Suppressor macrophage treated with lipopolysaccharide for 4 hours (primary cell): Measurements from ENCODE around the gene CCBE1.
"Not testable (repeated sequence)": the region's sequence is repeated elsewhere in the genome, so short reads cannot be mapped to it uniquely, and the experiment has no call there.

ENCODE experiments used
- DNase-seq: peaks from one replicate; pipeline ENCODE4 v3.0.0-alpha.2; 2020

CCBE1 gene

DNA sequence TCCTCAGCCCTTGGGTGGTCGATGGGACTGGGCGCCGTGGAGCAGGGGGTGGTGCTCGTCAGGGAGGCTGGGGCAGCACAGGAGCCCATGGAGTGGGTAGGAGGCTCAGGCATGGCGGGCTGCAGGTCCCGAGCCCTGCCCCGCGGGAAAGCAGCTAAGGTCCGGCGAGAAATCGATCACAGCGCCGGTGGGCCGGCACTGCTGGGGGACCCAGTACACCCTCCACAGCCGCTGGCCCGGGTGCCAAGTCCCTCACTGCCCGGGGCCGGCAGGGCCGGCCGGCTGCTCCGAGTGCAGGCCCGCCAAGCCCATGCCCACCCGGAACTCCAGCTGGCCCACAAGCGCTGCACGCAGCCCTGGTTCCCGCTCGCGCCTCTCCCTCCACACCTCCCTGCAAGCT, 16.9 kb upstream of the CCBE1 start:
- not testable (repeated sequence) for DNase-seq

DNA sequence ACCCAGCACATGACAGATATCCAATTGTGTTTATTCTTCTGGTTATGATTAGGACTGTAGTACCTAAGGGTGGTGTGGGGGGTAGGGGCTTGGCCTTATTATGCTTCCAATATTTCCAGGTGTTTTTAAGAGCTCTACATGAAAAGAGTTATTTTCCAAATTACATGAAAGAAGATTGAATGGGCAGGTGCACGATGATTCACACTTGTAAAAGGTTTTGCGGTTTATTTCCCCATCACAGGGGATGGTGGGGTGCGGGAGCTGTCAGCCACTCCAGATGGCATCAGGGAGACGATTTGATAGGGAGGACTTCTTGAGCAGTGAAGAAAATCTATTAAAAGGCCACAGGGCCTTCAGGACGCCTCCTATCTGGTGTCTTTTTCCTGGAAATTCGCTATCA, 15.1 kb upstream of the CCBE1 start:
- DNase-seq, result no peak

DNA sequence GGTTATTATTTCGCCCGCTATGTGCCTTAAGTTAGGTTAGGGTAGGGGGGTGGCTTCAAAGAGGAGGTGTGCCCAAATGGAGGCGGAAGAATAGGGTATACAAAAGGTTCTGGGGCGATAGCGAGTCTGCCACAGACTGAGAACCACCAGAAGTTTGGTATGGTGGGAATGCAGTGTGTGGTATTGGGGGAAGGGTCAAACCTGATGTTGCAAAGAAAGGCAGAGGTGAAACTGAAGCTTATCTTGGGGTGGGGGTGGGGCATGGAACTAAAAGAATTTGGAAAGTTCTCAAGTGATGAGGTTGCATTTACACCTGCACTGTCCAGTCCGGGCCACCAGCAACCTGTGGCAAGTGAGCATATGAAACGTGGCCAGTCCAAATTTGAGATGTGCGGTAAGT, 11.8 kb upstream of the CCBE1 start:
- no peak for DNase-seq

DNA sequence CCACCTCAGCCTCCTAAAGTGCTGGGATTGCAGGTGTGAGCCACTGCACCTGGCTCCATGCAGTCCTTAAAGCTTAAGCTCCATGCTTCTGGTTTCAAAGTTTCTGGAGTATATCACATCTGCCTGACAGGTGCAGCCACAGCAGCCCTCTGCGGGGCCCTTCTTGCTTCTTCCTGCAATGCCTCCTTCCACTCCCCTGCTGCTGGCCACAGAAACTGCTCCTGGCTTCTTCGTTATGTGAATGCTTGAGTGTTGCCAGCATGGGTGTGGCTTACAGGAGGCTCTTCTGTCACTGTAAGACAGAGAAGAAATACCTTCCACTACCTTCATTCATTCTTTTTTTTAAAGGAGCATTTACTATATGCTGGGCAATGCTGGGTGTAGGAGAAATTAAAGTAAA, 10.1 kb upstream of the CCBE1 start:
- no peak for DNase-seq

DNA sequence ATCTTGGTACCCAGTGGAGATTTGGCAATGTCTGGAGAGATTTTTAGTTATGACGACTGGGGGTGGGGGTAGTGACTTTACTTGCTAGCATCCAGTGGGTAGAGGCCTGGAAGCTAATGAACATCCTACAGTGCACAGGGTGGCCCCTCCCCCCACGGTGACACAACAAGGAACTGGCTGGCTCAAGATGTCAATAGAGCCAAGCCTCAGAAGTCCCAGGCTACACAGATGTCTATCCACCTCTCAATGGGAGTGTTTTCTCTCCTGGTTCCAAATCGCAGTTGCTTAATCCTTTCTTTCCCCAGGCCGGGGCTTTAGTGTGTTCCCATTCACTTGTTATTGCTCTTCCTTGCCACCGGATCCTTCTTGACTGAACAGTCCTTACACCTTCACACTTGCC, 9.3 kb upstream of the CCBE1 start:
- DNase-seq, result no peak

DNA sequence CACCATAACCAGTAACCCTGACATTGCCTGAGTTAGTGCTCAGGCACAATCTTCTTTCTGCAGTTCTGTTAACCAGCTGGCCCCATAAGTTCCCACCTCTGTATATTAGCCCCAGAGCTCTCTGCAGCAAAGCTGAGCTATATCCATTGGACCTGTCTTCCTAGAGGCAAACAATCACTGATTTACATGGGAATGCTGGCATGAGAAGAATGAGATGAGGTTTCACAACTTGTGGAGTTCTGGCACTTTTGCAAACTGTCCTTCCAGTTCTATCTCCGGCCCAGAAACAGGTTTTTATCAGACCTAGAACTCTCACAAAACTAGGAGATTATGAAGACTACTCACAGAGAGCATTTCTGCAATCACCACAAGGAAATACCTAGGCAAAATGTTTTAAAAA, 7.9 kb upstream of the CCBE1 start:
- no peak for DNase-seq

DNA sequence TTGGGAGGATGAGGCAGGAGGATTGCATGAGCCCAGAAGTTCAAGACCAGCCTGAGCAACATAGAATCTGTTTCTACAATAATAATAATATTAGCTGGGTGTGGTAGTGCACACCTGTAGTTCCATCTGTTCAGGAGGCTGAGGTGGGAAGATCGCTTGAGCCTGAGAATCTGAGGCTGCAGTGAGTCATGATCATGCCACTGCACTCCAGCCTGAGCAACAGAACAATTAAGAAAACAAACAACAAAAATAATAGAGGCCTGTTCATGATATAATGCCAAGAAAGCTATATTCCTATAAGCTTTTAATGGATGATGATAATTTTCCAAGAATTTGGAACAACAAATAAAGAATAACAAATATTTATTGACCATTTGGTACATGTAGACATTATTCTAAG, 6.9 kb upstream of the CCBE1 start:
- no peak for DNase-seq

DNA sequence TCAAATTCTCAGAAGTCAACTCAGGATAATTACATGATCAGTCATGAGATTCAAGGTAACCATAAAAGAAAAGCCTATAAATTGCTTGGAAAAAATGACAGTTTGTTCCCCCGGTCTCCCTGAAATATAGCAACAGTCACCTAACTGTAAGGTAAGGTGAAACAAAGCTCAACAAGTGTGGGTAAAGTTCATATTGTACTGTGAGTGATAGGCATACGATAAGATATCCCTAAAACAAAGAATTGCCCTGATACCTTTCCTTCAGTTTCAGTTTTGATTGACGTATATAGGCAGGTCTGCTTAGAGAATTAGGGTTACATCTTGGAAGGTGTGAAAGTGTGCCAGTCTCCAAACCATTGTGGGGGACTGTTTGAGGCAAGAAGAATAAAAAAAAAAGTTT, 4.0 kb upstream of the CCBE1 start:
- no peak for DNase-seq

DNA sequence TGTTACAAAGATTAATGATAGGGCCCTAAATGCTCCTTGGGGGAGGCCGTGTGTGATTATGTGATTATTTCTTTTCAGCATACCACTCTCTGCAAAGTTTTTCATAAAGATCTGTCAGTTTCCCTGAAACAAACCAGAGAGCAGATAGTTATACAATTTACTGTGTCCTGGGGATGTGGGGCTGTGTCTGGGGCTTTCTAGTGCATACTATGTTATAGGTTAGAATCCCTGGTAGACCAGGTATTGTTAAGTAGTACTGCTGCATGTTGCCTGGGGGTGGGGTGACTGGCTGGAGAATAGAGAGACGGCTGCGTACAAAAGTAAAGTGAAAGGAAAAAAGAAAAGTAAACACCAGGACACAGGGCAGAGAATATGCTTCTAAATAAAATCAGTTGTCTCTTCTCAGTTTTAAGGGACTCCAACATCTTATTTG, 3.3 kb upstream of the CCBE1 start:
- no peak for DNase-seq

DNA sequence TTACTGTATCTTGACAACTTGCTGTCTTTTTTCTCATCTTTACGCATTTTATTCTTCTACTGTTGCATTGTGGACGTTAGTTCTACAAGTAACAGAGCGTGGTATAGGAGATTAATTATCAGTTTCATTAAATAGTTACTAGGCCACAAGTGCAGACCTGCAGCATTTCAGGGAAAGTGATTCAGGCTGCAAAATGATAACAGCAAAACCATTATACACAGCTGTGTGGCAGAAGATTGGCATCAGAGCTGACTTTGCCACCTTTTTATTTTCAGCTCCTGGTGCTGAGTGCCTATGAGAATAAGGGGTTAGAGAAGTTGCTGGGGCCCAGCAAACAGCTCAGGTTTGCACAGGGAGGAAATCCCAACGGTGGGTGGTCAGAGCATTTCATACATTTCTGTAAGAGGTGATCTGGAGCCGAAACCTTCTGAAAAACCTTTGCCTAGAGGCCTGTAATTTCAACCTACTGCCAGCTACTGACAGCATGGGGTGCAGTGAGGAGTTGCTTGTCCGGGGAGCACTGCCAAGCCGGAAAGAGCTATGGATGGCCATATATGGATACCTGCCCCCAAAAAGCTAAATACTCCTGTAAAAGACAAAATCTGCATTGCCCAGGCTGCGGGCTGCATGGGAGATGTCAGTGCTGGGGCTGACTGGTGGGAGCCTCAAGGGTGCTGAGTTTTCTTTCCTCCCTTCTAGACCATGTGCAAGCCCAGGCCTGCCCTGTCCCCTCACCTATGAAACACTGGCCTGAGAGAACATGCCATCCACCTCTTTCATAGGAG, 2.7 kb upstream of the CCBE1 start:
- DNase-seq, result no peak

DNA sequence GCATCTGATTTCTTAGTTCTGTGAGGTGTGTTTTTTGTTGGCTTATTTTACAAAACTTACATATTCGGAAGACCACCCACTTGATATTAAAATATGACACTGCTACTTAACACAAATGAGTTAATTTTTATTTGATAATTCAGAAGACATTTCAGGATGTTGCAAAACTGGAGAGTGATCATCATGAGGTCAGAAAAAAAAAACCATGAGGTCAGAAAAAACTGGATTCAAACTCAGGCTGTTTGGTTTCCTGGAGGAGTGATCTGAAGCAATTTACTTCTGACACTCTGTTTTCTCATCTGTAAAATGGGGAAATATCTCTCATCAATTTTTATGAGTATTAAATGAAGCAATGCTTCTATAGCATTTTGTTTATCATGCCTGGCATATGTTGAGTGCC, 1.8 kb upstream of the CCBE1 start:
- no peak for DNase-seq

DNA sequence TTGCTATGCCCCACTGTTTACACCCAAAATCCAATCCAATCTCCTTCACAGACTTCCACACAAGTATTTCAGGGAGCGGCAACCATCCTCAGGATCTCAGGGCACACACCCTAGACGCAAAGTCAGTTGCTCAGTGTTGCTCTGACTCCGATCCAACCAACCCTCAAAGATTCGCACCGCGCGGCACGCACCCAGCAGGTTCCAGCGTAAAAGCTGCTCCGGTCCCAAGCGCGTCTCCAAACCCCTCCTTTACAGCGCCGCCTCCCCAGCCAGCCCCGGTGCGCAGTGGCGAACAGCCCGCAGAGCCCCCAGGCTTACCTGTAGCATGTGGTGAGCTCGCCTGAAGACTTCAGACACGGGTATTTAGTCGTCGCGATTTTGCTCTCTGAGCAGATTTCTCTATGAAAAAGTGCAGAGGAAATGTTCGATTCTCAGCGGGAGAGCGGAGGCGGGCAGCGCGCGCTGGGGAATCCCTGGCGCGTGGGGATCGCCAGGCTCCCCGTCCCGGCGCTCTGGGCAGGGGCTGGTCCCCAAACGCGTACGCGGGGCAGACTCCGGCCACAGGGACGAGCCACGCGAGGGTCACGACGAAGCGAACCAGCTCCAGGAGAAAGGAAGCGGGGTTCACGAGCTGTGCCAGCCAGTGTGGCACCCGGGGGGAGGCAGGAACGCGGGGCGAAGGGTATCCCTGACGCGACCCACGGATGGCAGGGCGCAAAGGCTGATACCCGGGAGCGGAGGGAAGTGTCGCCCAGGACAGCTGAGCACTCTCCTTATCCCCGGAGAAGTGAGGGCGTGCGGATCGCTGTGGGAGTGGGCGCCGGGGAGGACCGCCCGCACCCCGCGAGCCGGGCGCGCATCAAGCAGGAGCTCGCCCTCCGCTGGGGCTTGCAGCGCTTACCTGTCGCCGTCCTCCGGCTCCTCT, 650 bp downstream of the CCBE1 start:
- DNase-seq, result no peak

DNA sequence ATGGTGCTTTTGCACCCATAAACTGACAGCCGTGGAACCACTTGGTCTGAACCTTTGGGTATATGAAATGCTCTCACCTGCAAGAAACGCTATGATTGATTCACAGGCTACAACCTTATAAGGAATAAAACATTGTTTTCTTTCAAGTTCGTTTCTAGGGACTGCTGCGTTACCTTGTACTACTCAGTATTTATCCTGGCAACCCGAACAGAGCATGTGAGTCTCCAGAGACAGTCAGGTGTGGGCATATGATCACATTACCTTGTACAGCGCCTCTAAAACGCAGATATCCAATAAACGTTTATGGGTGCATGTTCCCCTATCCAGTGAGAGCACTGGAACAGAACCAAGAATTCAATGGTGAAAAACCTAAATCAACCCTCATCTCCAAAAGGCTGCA, 1.7 kb downstream of the CCBE1 start:
- DNase-seq, result no peak

DNA sequence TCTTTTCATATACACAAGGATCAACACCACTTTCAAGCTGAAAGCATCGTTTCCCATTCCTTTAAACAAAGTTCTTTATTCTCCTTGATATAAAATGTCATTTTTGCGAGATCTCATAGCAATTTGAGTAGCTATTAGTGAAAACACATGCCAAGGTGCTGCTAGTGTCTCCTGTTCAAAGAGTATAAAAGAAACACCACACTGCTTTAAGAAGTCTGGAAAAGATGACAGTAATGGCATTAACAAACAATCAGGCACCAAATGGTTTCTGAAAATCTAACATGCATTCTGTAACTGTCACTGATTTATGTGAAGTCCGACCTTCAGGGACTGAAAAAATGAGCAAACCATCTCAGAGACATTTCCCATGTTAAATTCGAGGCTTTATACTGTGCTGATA, 2.4 kb downstream of the CCBE1 start:
- DNase-seq, result no peak

DNA sequence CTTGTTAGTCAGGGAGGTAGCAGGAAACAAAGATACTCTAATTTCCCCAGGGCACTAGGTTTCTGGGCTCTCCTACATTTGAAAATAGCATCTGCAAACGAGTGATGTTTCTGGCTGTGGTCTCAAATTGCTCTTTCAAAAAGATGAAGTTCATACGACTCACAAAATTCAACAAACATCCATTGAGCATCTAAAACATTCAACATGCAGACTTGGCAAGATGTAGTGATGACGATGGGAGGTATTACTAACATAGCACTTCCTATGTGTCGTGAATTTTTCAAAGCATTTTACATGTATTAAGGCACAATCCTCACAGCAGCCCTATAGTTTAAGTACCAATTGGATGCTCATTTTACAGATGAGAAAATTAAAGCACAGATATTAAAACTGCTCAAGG, 5.2 kb downstream of the CCBE1 start:
- DNase-seq, result no peak

DNA sequence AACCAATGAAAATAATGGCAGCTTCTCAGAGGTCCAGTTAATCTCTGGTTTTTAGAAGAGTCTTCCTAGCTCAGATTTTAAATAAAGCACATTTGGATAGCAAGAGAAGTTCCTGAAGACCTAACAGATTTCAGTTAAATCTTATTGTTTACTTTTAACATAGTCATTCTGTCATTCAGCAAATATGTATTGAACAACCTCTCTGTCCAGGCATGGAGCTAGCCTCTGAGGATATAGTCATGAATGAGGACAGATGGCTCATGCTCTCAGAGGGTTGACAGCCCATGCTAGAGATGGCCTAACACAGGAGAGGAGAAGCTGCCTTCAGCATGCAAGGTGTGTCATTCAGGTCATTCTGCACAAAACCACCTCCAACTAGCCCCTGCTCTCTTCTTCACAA, 6.2 kb downstream of the CCBE1 start:
- no peak for DNase-seq

DNA sequence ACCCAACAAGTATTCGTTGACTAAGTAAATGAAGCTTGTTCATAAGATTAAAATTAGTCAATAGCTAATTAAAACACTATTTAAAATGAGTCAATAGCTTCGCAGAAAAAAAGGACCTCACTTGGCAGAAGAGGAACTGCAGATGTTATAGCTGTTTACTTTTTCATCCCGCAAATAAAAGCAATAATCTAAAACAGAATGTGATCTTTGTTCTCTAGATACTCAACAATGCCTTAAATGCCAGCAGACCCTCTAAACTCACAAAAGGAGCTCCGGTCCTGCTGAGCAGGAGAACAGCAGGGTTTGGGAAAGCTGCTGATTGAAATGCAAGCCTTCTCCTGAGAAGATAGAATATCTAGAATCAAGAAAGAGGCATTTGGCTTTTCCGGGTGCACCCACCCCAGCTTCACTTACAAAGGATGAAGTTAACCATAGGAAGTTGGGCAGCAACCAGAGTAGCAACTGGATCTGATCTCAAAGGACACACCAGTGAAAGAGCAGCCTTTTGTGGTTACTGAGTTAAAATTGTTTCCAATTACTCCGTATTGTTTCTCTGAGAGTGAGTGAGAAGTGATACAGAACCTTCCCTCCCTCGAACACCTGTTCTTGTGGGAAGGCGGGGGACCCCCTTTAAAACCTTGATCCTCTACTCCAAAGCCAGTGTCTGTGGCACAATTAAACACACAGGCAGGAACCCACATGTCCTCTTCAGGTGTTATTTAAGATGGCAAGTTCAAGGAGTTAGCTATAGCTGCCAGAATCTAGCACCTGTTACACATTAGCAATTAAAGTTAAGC, 6.8 kb downstream of the CCBE1 start:
- no peak for DNase-seq

DNA sequence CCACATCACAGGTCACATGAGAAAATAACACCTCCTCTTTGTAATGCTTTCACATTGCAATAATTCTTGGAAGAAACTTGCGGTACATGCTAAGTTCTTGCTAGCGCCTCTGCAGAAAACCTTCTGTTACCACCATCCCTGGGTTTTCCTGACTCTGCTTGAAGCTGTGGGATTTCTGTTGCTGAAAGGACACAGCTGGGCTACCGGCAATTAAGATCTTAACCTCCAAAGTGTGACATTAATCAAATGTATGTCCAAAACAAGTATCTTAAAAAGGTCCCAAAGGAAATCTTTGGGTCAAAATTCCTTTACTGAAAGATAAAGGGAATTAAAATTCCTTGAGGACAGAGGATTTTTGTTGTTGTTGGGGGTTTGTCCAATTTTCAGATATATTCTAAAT, 7.5 kb downstream of the CCBE1 start:
- DNase-seq, result no peak

DNA sequence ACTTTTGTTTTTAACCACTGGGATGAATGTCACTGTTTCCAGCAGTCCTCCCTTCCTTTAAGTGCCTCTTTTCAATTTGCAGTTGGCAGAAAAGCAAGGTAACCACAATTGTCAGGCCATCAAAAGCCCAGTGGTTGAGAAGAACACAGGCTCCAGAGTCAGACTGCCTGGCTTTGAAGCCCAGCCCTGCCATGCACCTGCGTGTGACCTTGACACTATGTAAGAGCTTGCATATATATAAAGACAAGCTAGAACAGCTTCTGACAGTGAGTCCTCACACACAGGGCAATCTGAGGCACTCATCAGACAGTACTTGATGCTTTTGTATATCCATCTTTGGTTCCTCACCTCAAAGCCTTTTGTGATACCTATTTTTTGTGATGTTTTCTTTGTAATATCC, 11.0 kb downstream of the CCBE1 start:
- no peak for DNase-seq

DNA sequence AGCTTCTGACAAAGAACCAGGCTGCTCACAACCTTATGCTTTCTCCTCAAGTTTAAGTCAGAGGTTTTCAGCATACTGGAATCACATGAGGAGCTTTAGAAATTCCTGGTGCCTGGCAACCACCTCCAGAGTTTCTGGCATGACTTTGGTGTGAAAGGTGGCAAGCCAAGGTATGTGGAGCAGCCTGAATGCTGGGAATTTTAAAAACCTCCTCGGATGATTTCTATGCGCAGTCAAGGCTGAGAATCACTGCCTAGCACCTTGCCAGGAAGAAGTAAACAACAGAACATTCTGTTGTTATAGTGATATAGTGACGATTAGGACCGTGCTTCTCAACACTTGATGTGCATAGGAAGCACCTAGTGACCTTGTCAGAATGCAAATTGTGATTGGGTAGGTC, 11.7 kb downstream of the CCBE1 start:
- DNase-seq, result no peak

DNA sequence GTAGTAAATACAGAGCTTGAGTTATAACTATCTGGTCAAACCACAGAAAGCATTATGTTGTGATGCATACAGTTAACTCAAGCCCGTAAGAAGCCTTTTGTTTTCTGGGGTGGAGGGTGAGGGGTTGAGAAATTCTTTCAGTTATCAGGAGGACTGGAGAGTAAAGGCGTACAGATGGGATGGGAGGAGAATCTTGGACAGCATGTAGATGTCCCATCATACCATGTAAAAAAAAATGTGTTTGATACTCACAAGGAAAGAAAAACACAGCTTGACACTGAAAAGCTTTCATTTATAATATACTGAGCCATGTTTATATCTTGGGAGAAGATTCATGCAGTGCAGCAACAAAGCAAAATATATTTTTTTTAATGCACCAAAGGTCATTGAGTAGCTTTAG, 12.4 kb downstream of the CCBE1 start:
- no peak for DNase-seq

DNA sequence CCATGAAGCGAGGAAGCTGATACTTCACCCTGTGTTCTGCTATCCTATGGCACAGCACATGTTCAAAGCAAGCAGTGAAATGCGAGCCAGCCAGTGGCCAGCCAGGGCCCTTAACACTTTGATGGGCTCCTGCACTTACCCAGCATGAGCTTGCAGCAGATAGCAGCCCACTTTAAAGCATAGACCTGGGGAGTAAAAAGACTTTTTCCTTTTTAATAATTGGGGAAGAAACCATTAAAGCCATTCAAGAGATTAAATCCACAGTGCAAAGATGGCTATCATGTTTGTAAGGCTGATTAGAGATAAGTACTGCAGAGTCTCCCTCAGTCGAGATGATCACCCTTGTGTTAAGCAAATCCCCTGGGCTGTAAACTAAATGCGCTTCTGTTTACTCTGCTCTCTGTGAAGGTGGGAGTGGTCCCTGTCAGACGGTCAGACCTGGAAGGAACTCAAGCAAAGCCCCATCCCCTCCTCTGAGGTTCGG, 15.7 kb downstream of the CCBE1 start:
- DNase-seq, result no peak

DNA sequence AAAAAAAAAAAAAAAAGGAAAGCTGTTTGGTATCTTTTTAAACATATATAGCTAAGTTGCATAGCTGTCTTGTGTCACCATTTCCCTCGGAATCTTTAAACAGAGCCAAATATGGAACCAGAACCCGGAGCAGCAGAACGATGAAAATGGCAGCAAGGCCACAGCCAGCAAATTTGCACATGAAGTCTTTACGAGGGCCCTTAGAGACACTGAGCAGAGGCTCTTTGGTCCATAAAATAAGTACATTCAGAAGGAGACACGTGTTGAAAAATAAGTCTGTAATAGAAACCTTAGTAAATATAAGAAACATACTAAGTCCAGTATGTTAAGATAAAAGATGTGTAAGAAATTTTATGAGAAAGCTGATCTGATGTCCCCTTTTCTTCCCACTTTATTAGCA, 16.2 kb downstream of the CCBE1 start:
- DNase-seq, result no peak
